Effector memory CD8-positive, alpha-beta T cell (primary cell): Measurements from ENCODE around the gene POMGNT2.
A peak's percentile ranks its signal among the peaks of the same experiment; 100 is the strongest.

Source experiments
- ATAC-seq: fragments of 150-1000 bp; cut with Tn5 transposase; replicated peaks from 2 replicates; pipeline ENCODE4 v1.10.0; 2021; ENCODE audit warnings: mild to moderate bottlenecking, moderate library complexity
- DNase-seq, 3 experiments: peaks; one replicate each; pipeline ENCODE4 v3.0.0; 2021
- H3K27ac Mint-ChIP-seq, 2 donors: one replicate each; pipeline ENCODE4 v1.8.0; 2022; ENCODE audit warnings: mild to moderate bottlenecking in 2 of 2, mixed read lengths in 2 of 2, moderate library complexity in 2 of 2
- H3K27me3 Mint-ChIP-seq, 2 donors: one replicate each; pipeline ENCODE4 v1.8.0; 2022; ENCODE audit warnings: mixed read lengths in 2 of 2
- H3K36me3 Mint-ChIP-seq: one replicate; pipeline ENCODE4 v1.8.0; 2022; ENCODE audit warnings: mild to moderate bottlenecking, moderate library complexity, mixed read lengths; ENCODE audit not compliant: insufficient read depth
- H3K4me1 Mint-ChIP-seq, 2 donors: one replicate each; pipeline ENCODE4 v1.8.0; 2022; ENCODE audit warnings: low read depth in 2 of 2, mixed read lengths in 2 of 2
- H3K4me3 Mint-ChIP-seq, 2 donors: one replicate each; pipeline ENCODE4 v1.8.0; 2022; ENCODE audit warnings: mild to moderate bottlenecking in 2 of 2, mixed read lengths in 2 of 2, moderate library complexity in 2 of 2
- H3K9me3 Mint-ChIP-seq, 2 donors: one replicate each; pipeline ENCODE4 v1.8.0; 2022; ENCODE audit warnings: mixed read lengths in 2 of 2

Gene POMGNT2

DNA sequence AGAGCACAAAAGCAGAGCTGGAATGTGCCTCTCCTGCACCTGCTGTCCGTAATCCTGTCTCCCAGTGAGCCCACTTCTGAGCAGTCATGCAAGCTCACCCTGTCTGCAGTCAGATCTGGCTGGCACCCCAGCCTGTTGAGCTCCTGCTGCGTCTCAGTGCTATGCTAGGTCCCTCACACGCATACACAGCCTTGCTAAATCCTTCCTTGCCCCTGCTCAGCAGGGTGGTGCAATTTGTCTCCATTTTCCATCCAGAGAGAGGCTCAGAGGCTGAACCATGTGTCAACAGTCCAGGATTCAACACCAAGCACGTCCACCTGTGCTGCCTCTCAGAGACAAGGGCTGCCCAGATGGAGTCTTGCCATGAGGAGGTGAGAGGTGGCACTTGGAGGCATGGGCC, 11.0 kb downstream of the POMGNT2 start:
- Mint-ChIP-seq H3K4me3 (no peak overlapping the region), H3K27ac (no peak overlapping the region), H3K36me3 (peaks cover 2% of the 10 kb centered on the region), H3K9me3 (no peaks in the 10 kb centered on the region), H3K4me1 (peaks cover 14 to 17% of the 10 kb centered on the region in 2 donors), H3K27me3 (no peaks in the 10 kb centered on the region)
- no peak for ATAC-seq
- no peak for DNase-seq

DNA sequence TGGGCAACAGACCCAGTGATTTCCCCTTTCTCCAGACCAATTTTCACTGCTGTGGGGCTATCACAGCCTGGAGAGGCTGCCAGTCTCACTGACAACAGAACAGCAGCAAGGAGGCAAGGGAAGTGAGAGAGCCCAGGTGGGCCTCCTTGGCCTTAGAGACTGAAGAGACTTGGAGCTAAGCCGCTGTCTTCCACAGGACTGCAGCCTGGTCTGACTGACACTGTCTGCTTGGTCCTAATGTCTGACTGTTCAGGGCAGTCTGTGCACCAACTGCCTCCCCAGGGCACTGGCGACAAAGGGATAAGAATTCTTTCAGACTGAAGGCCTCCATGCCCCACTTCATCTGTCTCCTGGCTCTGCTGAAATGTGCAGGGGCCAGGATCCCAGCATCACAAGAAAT, 11.5 kb downstream of the POMGNT2 start:
- Mint-ChIP-seq H3K4me1 (peaks cover 15 to 17% of the 10 kb centered on the region in 2 donors), H3K36me3 (peaks cover 2% of the 10 kb centered on the region), H3K27me3 (no peaks in the 10 kb centered on the region), H3K4me3 (no peak overlapping the region), H3K27ac (no peak overlapping the region), H3K9me3 (no peaks in the 10 kb centered on the region)
- DNase-seq (no peak), ATAC-seq (no peak)

DNA sequence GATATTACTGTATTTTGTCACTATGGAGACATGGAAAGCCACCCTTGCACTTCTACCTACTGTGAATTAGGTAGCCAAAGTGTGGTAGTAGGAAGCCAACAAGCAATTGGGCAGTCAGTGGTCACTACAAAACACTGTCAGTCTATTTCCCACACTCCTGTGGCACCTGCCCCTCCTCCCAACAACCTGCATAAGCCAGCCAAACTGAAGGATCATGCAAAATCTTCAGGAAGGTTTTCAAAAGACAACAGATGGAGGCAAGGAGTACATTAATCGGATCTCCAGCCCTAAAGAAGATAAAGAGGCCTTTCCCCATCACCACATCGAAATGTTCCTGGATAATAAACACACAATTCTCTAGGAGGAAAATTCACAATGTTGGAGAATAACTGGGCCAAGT, 11.9 kb downstream of the POMGNT2 start:
- DNase-seq: no peak
- Mint-ChIP-seq H3K9me3 (no peaks in the 10 kb centered on the region), H3K27me3 (no peaks in the 10 kb centered on the region), H3K4me3 (no peak overlapping the region), H3K4me1 (peaks cover 15 to 17% of the 10 kb centered on the region in 2 donors), H3K27ac (peak overlapping the region in 1 of 2 donors; percentile 44), H3K36me3 (peaks cover 2% of the 10 kb centered on the region)
- no peak for ATAC-seq

DNA sequence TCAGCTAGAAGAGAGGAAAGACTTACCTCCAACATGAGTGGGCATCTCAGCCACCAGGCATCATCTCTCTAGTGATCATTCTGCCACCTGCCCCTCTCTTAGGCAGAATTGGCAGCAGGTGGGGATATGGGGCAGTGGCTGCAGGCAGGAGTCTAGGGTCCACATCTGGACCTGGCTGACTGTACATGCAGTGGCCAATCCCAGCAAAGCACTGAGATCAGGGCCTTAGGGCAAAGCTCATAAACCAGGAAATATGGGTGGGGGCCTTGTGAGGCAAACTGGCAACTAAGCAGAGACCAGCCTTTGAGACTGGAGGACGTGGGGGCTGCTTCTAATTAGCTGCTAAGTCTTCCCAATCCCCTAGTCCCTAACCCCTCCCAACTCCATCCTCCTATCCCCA, 12.9 kb downstream of the POMGNT2 start:
- DNase-seq (no peak), ATAC-seq (no peak)
- H3K4me1 Mint-ChIP-seq: peaks cover 15 to 17% of the 10 kb centered on the region in 2 donors
- no peak overlapping the region for H3K27ac Mint-ChIP-seq
- H3K4me3 Mint-ChIP-seq: no peak overlapping the region
- no peaks in the 10 kb centered on the region for H3K27me3 Mint-ChIP-seq
- H3K36me3 Mint-ChIP-seq: peaks cover 2% of the 10 kb centered on the region
- H3K9me3 Mint-ChIP-seq: no peaks in the 10 kb centered on the region

DNA sequence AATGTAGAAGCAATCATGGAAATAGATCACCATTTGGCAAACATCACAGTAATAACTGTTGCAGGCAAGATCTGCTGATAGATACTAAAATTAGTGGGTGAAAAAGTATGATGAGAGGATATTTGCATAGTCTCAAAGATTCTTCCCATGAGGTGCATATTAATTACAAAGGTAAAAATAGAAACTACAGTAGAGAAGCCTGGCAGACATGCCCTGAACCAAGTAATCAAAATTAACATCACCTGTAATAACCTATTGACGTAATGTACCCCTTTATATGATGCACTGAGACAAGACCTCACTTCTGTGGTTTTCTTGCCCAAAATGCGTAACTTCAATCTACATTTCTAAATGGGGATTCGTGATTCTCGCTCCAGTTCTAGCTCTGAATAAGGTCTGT, 14.4 kb downstream of the POMGNT2 start:
- Mint-ChIP-seq H3K27ac (no peak overlapping the region), H3K4me1 (peaks cover 15 to 17% of the 10 kb centered on the region in 2 donors), H3K9me3 (no peaks in the 10 kb centered on the region), H3K36me3 (peaks cover 2% of the 10 kb centered on the region), H3K4me3 (no peak overlapping the region), H3K27me3 (no peaks in the 10 kb centered on the region)
- no peak for DNase-seq
- ATAC-seq: no peak

DNA sequence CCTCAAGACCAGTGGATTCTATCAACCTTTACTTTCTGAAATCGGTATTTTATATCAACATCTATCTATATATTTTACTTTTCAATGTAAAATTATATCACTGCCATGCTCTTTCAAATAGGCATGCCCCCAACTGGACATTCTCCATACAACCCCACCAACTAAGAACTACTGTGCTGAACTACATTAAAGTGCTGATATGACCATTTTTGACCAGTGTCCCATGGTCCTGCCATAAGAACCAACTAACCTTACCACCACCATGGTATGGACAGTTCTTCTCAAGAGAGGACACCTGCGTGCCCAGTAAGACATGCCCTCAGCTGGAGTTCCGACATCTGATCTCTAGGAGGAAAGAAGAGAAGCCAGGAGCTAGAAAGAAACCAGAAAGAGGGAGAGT, 15.6 kb downstream of the POMGNT2 start:
- Mint-ChIP-seq H3K4me1 (peaks cover 10 to 12% of the 10 kb centered on the region in 2 donors), H3K27ac (no peak overlapping the region), H3K9me3 (no peaks in the 10 kb centered on the region), H3K27me3 (no peaks in the 10 kb centered on the region), H3K4me3 (no peak overlapping the region), H3K36me3 (peaks cover 2% of the 10 kb centered on the region)
- ATAC-seq: no peak
- DNase-seq: no peak

DNA sequence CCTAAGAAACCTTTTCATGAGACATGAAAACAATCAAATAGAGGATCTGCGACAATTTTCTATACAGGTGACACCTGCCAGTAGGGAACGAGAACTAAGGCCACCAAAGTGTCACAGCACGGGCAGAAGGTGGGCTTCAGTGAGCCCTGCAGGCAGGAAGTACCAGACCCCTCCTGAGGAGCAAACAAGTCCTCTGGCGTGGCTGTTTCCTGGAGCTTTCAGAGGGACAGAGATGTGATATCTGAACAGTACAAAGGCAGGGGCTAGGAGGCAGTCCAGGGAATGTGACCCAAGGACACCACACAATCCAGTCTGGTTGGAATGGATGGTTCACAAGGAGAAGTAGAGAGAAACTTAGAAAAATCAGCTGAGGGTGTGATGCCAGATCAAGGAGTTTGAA, 16.8 kb downstream of the POMGNT2 start:
- Mint-ChIP-seq H3K27ac (no peak overlapping the region), H3K4me3 (no peak overlapping the region), H3K36me3 (no peaks in the 10 kb centered on the region), H3K4me1 (peaks cover 5 to 9% of the 10 kb centered on the region in 2 donors), H3K9me3 (no peaks in the 10 kb centered on the region), H3K27me3 (no peaks in the 10 kb centered on the region)
- ATAC-seq (no peak), DNase-seq (no peak)

DNA sequence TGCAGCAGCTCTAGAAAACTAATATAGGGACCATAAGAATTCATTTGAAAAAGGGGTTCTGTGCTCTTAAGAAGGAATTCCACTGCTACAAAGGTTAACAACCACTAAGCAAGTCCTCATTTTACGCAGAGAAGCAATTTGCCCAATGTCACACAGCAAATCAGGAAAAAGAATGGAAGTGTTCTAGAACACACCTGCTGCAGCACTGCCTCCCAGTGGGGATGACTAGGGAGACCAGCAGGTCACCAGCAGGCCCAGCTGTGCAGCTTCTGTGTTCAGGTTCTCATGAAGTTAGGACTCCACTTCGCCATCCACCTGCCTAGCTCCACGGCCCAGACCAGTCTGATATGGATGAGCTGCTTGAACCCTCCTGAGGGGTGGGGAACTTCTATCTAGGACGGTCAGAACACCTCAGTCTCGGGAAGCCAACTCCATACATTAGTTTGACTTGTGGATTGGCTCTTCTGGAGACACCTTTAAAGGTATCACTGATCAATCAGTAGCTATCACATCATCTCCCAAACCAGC, 18.6 kb downstream of the POMGNT2 start:
- H3K9me3 Mint-ChIP-seq: no peaks in the 10 kb centered on the region
- DNase-seq (no peak), ATAC-seq (no peak)
- no peak overlapping the region for H3K4me3 Mint-ChIP-seq
- H3K36me3 Mint-ChIP-seq: no peaks in the 10 kb centered on the region
- H3K27me3 Mint-ChIP-seq: no peaks in the 10 kb centered on the region
- H3K27ac Mint-ChIP-seq: no peak overlapping the region
- peaks cover 0 to 8% of the 10 kb centered on the region in 2 donors for H3K4me1 Mint-ChIP-seq

DNA sequence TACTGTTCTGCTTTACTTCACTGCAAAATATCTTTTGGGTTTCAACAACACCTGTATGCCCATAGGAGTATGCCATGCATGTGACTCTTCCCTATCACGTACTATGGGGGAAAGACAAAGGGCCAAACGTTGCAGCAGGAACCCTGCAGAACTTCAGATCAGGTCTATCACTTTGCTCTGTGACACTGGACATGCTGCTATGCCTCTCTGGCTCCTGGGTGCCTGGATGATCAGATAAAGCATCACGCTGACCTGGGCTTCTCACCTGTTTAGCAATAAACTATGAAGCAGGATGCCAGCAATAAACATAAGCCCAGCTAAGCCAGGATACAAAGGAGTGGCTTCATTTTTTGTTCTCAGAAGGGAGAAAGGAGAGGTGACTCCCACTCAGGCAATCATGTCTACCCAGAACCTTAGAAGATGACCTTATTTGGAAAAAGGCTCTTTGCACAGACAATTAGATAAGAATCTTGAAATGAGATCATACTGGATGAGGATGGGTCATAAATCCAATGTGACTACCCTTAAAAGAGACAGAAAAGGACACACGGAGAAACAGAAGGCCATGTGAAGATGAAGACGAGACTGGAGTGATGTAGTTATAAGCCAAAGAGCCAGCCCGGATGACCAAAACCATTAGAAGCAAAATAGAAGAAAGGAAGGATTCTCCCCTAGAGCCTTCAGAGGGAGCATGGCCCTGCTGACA, 19.3 kb downstream of the POMGNT2 start:
- Mint-ChIP-seq H3K27me3 (no peaks in the 10 kb centered on the region), H3K36me3 (no peaks in the 10 kb centered on the region), H3K9me3 (no peaks in the 10 kb centered on the region), H3K27ac (no peak overlapping the region), H3K4me1 (peaks cover 0 to 8% of the 10 kb centered on the region in 2 donors), H3K4me3 (no peak overlapping the region)
- ATAC-seq (no peak), DNase-seq (no peak)

DNA sequence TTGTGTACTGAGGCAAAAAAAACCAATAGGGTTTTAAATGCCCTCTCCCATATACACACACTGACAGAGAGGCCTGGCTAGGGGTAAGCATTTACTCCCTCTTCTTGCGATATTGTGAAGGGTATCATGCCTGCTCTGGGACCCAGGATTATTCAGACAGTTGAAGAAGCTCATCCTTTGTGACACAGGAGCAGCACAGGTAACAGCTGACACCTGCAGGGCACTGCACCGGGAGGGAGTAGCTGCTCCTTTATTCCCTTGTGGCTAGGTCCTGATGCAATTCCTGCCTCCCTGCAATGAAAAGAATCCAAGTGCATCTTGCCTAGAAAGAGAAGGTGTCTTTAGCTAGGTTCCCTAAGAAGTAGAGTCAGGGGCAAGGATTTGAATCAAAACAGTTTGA, 23.4 kb downstream of the POMGNT2 start:
- ATAC-seq (no peak), DNase-seq (no peak)
- peaks cover 0 to 3% of the 10 kb centered on the region in 2 donors for H3K4me1 Mint-ChIP-seq
- no peaks in the 10 kb centered on the region for H3K9me3 Mint-ChIP-seq
- peaks cover 13% of the 10 kb centered on the region for H3K36me3 Mint-ChIP-seq
- no peaks in the 10 kb centered on the region for H3K27me3 Mint-ChIP-seq
- no peak overlapping the region for H3K4me3 Mint-ChIP-seq
- H3K27ac Mint-ChIP-seq: no peak overlapping the region

DNA sequence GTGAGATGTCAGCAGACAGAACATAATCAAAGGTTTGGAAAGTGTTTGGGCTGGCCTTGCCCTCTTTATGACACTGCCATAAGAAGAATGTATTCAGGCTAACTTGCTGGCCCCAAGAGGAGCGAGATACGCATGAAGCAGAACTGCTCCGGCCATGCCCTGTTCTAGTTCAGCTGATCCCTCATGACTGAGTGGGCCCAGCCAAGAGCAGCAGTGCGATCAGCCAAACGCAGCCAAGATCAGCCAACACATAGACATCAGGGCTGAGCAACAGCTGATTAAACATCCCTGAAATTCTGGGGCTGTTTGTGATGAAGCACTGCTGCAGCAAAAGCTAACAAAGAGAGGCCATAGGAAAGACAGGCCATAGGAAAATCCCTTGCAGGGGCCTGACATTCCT, 24.1 kb downstream of the POMGNT2 start:
- DNase-seq (no peak), ATAC-seq (no peak)
- no peaks in the 10 kb centered on the region for H3K9me3 Mint-ChIP-seq
- no peak overlapping the region for H3K4me3 Mint-ChIP-seq
- peaks cover 13% of the 10 kb centered on the region for H3K36me3 Mint-ChIP-seq
- H3K27me3 Mint-ChIP-seq: no peaks in the 10 kb centered on the region
- H3K4me1 Mint-ChIP-seq: peaks cover 0 to 3% of the 10 kb centered on the region in 2 donors
- H3K27ac Mint-ChIP-seq: no peak overlapping the region

DNA sequence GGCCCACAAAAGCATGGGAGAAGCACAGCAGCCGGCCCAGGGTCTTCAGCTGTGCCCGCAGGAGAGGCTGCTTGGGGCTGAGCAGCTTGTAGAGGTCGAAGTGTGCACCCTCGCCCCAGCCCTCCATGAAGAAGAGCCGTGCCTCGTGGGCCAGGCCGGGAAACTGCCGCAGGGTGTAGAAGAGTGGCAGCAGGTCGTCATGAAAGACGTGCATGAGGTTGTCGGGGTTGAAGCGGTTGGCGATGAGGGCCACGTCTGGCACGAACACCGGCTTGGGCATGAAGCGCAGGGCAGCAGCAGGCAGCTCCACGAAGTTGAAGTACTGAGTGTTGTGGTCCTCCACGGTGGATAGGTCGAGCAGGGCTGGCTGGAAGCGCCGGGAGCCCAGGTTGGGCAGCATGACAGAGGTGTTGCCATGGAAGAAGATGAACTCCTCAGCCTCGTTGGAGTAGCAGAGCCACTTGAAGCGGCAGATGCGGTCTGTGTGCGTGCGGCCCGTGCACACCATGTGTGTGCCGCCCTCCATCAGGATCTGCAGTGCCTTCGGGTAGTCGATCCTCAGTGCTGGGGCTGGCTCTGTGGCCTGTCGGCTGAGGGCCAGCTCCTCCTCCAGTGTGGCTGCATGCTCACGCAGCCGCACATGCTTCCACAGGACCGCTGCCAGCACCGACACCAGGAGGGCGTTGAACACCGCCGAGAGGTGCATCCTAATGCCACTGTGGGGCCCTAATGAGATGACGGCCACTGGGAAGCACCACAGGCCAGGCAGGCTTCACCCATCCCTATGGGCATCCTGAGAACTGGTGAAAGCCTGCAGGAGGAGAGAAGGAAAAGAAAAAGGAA, 24.9 kb downstream of the POMGNT2 start:
- Mint-ChIP-seq H3K27ac (no peak overlapping the region), H3K4me3 (no peak overlapping the region), H3K36me3 (peaks cover 13% of the 10 kb centered on the region), H3K9me3 (no peaks in the 10 kb centered on the region), H3K4me1 (peaks cover 0 to 3% of the 10 kb centered on the region in 2 donors), H3K27me3 (no peaks in the 10 kb centered on the region)
- no peak for ATAC-seq
- no peak for DNase-seq

DNA sequence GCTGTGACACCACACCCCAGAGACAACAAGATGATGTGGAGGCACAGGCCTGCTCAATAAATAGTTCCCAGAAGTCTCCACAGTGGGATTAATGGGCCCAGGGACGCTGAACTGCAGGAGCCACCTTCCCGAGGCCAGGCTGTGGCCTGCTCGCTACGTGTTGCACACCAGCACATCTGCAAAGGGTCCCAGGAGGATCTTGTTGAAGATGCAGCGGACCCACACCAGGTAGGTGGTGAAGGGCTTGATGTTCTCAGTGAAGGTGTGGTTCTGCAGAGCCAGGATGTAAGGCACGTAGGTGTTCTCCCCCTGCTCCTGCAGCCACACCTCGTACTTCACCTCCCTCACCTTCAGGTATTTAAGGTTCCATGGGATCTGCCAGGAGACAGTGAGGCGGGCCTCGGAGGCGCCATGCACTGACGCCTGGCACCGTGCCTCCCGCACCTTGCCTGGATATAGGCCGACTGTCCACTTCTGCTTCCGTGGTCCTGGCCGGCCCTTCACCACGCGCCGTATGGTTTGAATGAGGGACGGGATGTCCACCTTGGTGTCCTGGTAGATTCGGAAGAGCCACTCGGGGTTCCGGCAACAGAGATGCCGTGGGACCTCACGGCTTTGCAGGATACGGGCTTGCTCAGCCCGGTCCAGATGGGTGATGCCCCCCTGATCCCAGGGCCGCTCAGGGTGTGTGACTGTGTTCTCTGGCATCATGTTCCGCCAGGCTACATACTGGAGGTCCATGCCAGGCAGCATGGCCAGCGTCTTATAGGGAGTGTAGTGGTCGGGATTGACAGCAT, 26.1 kb downstream of the POMGNT2 start:
- peaks cover 13% of the 10 kb centered on the region for H3K36me3 Mint-ChIP-seq
- ATAC-seq (no peak), DNase-seq (no peak)
- H3K27ac Mint-ChIP-seq: no peak overlapping the region
- peaks cover 0 to 1% of the 10 kb centered on the region in 2 donors for H3K4me1 Mint-ChIP-seq
- H3K27me3 Mint-ChIP-seq: no peaks in the 10 kb centered on the region
- no peaks in the 10 kb centered on the region for H3K9me3 Mint-ChIP-seq
- H3K4me3 Mint-ChIP-seq: no peak overlapping the region
